ENCODE results near the gene MIOS.
"Not testable (repeated sequence)": the region's sequence is repeated elsewhere in the genome, so short reads cannot be mapped to it uniquely, and the experiment has no call there.

The MIOS gene

DNA sequence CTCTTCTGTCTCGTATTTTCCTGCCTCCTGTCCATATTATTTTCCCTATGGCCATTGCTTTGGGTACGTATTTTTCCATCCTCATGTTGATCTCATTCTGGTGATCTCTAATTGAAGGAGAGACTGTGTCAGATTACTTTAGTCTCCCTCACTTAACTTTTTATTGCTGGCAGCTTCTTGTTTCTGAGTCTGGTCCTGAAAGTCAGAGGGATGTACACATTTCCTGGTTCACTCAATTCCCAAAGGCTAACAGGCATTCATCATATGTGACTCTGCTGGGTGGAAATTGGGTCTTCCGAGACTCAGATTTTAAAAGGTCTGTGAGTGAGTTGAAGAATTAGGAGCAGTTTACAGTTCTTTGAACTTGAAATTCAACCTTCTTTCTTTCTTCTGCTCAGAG, 84.8 kb downstream of the MIOS start:
- no peak for DNase-seq

DNA sequence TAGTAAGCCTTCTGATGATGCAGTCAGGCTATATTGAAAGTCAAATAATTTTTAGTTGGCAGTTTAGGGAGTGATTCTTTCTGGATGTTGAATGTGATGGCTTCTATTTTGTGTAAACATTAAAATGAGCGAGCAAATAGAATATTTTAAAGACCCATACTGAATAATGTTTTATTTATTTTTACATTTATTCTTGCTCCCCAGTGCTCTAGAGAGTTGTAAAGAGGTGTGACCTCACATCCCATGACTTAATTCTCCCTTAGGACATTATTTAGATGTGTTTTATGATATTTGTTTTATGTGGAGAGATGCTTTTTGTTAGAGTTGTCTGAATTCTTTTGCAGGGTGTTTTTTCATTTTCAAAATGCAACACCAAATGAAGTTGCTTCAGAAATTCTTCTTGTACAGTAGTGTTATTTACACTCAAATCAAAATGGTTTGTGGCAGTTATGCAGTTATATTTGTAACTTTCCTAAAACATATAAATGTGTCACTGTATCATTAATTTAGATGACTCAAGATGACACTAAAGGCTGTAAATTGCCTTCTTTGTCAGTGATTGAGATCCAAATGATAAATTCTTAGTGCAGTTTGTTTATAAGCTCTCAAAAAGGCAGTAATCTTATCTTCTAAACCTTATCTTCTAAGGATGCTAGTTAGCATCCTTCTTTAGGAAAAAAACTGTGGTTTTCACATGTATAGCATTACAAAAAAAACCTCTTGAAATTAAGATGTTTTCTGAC, 86.3 kb downstream of the MIOS start:
- no peak for DNase-seq

DNA sequence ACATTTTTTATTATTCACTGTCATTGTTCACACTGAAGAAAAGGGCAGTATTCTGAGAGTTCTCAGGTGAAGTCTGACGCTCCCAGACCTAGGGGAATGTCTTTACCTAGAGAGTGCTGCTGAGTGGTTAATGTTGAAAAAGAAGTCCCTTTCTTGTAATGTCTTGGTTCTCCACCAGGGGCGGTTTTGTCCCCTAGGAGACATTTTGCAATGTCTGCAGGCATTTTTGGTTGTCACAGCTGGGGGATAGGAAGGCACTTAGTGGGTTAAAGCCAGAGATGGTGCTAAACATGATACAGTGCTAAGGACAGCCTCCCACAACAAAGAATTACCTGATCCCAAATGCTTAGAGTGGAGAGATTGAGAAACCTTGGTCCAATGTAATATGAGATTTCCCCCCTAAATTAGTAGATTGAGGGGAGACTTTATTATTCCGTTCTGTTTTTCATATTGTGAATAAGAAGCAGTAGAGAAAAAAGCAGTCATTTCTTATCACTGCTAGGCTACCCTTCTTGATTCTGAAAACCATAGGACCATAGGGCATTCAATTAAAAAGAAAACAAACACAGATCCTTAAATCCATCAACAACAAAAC, 87.0 kb downstream of the MIOS start:
- no peak for DNase-seq

DNA sequence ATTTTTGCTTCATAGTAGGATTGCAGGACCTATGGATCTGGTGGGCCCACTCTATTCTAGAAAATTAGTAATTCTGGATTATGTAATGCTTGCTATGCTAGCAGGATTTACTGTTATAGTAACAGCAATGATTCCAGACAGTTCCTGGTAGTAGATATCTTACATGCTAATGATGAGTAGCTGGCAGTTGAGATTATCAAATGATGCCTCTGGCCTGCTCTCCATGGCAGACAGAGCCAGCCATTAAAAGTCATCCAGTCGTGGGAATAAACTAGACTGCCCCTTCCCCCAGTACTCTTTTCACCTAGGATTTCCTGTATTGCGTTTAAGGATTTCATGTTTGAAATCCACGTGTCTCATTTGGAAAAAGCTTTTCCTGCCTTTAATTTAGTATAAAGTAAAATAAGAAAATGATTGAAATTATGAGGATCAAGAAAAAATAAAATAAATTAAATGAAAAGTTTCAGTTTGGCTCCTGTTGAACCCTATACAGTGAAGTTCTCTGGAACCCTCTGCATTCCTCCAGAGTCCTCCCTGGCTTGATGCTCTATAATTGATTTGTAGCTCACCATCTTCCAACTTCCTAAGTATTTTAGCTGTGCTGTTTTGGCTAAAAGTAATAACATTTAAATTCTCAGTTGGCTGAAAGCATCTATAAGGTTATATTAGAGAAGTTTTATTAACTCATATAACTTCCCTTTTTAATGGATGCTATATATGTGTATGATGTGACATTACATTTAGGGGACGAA, 88.5 kb downstream of the MIOS start:
- no peak for DNase-seq

DNA sequence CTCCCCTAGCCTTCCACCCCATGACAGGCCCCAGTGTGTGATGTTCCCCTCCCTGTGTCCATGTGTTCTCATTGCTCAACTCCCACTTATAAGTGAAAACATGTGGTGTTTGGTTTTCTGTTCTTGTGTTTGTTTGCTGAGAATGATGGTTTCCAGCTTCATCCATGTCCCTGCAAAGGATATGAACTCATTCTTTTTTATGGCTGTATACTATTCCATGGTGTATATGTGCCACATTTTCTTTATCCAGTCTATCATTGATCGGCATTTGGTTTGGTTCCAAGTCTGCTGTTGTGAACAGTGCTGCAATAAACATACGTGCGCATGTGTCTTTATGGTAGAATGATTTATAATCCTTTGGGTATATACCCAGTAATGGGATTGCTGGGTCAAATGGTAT, 89.8 kb downstream of the MIOS start:
- DNase-seq: not testable (repeated sequence)
